SU-DHL-6 (cell line): ENCODE results near the gene CISD3.
A peak's percentile ranks its signal among the peaks of the same experiment; 100 is the strongest.

ENCODE experiments used
- H2AFZ ChIP-seq: fragments of 200-600 bp; sonication (generic); 2 replicates; pipeline ENCODE4 v1.6.1; 2014; ENCODE audit warnings: low read depth, mild to moderate bottlenecking, moderate library complexity, mixed read lengths, antibody characterized with exemption, low read length; ENCODE audit not compliant: severe bottlenecking
- H3F3A ChIP-seq: fragments of 200-600 bp; shearing (Covaris generic); 2 replicates; pipeline ENCODE4 v1.6.0; 2016; ENCODE audit warnings: antibody characterized with exemption, mild to moderate bottlenecking; ENCODE audit not compliant: insufficient read depth
- H3K27ac ChIP-seq: fragments of 200-600 bp; sonication (generic); 2 replicates; pipeline ENCODE4 v1.5.1; 2016; ENCODE audit warnings: low read depth, mild to moderate bottlenecking, low read length, moderate library complexity, mixed read lengths
- H3K27me3 ChIP-seq: fragments of 200-600 bp; sonication (generic), shearing (Covaris generic); 2 replicates; pipeline ENCODE4 v1.6.0; 2014; ENCODE audit warnings: mild to moderate bottlenecking, low read length
- H3K36me3 ChIP-seq: fragments of 200-600 bp; sonication (generic); 2 replicates; pipeline ENCODE4 v1.6.1; 2014; ENCODE audit warnings: mild to moderate bottlenecking, low read length, mixed read lengths
- H3K4me2 ChIP-seq: fragments of 300-600, 200-600 bp; shearing (Covaris generic), sonication (generic); 2 replicates; pipeline ENCODE4 v1.6.0; 2014; ENCODE audit warnings: low read length, low read depth, mild to moderate bottlenecking; ENCODE audit not compliant: poor library complexity, severe bottlenecking
- H3K4me3 ChIP-seq: fragments of 200-600 bp; sonication (generic); 2 replicates; pipeline ENCODE4 v1.5.1; 2014; ENCODE audit warnings: antibody characterized with exemption, low read length, mild to moderate bottlenecking, mixed read lengths; ENCODE audit not compliant: insufficient read depth, poor library complexity, severe bottlenecking
- H3K79me2 ChIP-seq: fragments of 200-600 bp; sonication (generic); 2 replicates; pipeline ENCODE4 v1.6.1; 2014; ENCODE audit warnings: mild to moderate bottlenecking, low read length, moderate library complexity; ENCODE audit not compliant: insufficient read depth
- H3K9ac ChIP-seq: fragments of 200-600 bp; sonication (generic); 2 replicates; pipeline ENCODE4 v1.7.0; 2014; ENCODE audit warnings: mild to moderate bottlenecking, low read length
- H3K9me2 ChIP-seq: fragments of 200-600 bp; sonication (generic); replicated peaks from 2 replicates; pipeline ENCODE4 v1.6.1; 2014; ENCODE audit warnings: low read length; ENCODE audit not compliant: insufficient read depth
- H3K9me3 ChIP-seq: fragments of 200-600 bp; sonication (generic); 2 replicates; pipeline ENCODE4 v1.6.1; 2014; ENCODE audit warnings: low read length, mixed read lengths; ENCODE audit not compliant: insufficient read depth
- H4K20me1 ChIP-seq: fragments of 200-600 bp; sonication (generic); 2 replicates; pipeline ENCODE4 v1.6.1; 2014; ENCODE audit warnings: low read depth, mild to moderate bottlenecking, antibody characterized with exemption, low read length, moderate library complexity, mixed read lengths
- CTCF ChIP-seq: fragments of 200-600 bp; sonication (generic); IDR thresholded peaks from one replicate; pipeline ENCODE4 v1.5.1; 2017; ENCODE audit warnings: antibody characterized with exemption, mild to moderate bottlenecking, low read length, moderate library complexity; ENCODE audit not compliant: insufficient read depth, poor library complexity, severe bottlenecking
- EZH2phosphoT487 ChIP-seq: fragments of 200-600 bp; sonication (generic), shearing (Covaris generic); conservative IDR thresholded peaks from 2 replicates; pipeline ENCODE4 v1.6.1; 2018; ENCODE audit warnings: mild to moderate bottlenecking, antibody characterized with exemption, low read length, moderate library complexity, mixed read lengths

Gene CISD3

GRCh38 chr17:38751144-38751807 lies 21.1 kb downstream of the CISD3 start:
- TF ChIP-seq CTCF: no peak
- no peak for TF ChIP-seq EZH2phosphoT487
- H3K4me3 ChIP-seq: peak overlapping the region; percentile 77
- H3K79me2 ChIP-seq: peaks cover 28% of the 10 kb centered on the region
- peak overlapping the region; percentile 92 for H3K9ac ChIP-seq
- H4K20me1 ChIP-seq: no peaks in the 10 kb centered on the region
- no peak overlapping the region for H3K27ac ChIP-seq
- no peaks in the 10 kb centered on the region for H3K9me2 ChIP-seq
- no peaks in the 10 kb centered on the region for H3K9me3 ChIP-seq
- H3K27me3 ChIP-seq: no peaks in the 10 kb centered on the region
- 0 out of 2 replicates have a peak, but pooled peaks cover 9% of the 10 kb centered on the region for H3F3A ChIP-seq
- peaks cover 6% of the 10 kb centered on the region; the same call in 1 of the 2 replicates for H3K36me3 ChIP-seq
- H2AFZ ChIP-seq: peak overlapping the region; percentile 27
- peak overlapping the region; percentile 79 for H3K4me2 ChIP-seq

- TF ChIP-seq EZH2phosphoT487: no peak
- no peak for TF ChIP-seq CTCF
- H3K9me2 ChIP-seq: no peaks in the 10 kb centered on the region
- no peaks in the 10 kb centered on the region for H4K20me1 ChIP-seq
- peaks cover 28% of the 10 kb centered on the region for H3K79me2 ChIP-seq
- H3K4me3 ChIP-seq: peak overlapping the region; percentile 77
- H3K9me3 ChIP-seq: no peaks in the 10 kb centered on the region
- peak overlapping the region; percentile 79 for H2AFZ ChIP-seq
- peak overlapping the region; percentile 79 for H3K4me2 ChIP-seq
- H3F3A ChIP-seq: 0 out of 2 replicates have a peak, but pooled peaks cover 9% of the 10 kb centered on the region
- peak overlapping the region; percentile 92 for H3K9ac ChIP-seq
- peak overlapping the region; percentile 81 for H3K27ac ChIP-seq
- H3K27me3 ChIP-seq: no peaks in the 10 kb centered on the region
- peaks cover 8% of the 10 kb centered on the region for H3K36me3 ChIP-seq
These were observed 21.7 kb downstream of the CISD3 start for GRCh38 chr17:38751808-38752307.

- Histone ChIP-seq H3K79me2 (peaks cover 28% of the 10 kb centered on the region), H3K9me2 (no peaks in the 10 kb centered on the region), H3K27me3 (no peaks in the 10 kb centered on the region), H3K36me3 (peaks cover 8% of the 10 kb centered on the region), H3K9ac (peak within 1 kb of the TSS; percentile 92), H3K27ac (peak within 1 kb of the TSS; percentile 81), H3K4me2 (peak within 1 kb of the TSS; percentile 79), H4K20me1 (no peaks in the 10 kb centered on the region), H3F3A (0 out of 2 replicates have a peak, but pooled peaks cover 9% of the 10 kb centered on the region), H2AFZ (peak within 1 kb of the TSS; percentile 79), H3K9me3 (no peaks in the 10 kb centered on the region), H3K4me3 (peak within 1 kb of the TSS; percentile 77)
- TF ChIP-seq EZH2phosphoT487 (no peak), CTCF (no peak)
These were observed 22.3 kb downstream of the CISD3 start, which contains the start of gene PSMB3 for GRCh38 chr17:38752308-38753070. Gene PSMB3, plus strand, starts transcription at chr17:38752741. Its CDS starts 86 bp downstream, at chr17:38752827.
